HG03558 (cell line): ENCODE measurements around the gene PTPRE.
"Not testable (repeated sequence)": the region's sequence is repeated elsewhere in the genome, so short reads cannot be mapped to it uniquely, and the experiment has no call there.

Experiments
- ATAC-seq: cut with Tn5 transposase; IDR thresholded peaks from one replicate; pipeline ENCODE4 v1.9.1; 2021; ENCODE audit warnings: moderate number of reproducible peaks; ENCODE audit not compliant: unreplicated experiment; ENCODE audit errors: extremely low read depth

Gene PTPRE

DNA sequence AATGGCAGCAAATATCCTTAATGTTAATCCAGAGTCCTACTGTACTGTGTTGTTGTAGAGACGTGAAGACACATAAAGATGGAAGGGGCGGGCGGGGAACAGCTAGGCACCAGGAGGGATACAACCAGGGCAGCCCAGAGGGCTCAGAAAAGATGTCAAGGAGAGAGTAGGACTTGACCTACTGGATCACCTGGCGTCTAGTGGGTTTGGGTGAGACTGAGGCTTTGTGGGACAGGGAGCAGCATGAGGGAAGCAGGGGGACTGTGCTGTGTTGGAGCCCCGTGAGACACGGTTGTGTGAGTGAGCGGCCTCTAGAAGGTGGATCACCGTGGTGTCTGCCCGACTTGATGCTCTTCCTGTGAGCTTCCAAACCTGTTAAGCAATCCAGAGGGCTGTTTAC, 68.0 kb downstream of the PTPRE start:
- ATAC-seq, result no peak

DNA sequence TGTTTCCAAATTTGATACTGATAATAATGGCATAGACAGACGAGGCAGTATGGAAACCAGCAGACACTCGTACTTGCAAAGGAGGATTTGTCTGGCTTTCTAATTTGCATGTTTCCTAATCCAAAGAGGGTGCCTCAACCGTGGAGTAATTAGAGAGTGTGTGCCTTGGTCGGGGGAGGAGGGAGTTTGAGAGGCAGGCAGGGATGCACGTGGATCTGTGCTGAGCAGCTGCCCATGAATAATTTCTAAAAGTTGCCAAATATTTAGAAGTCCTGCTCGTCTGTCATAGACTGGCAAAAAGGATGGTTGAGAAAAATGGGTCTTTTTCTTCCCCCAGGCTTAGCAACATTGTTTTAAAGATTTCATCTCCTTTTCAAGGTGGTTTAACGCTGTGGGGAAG, 69.4 kb downstream of the PTPRE start:
- no peak for ATAC-seq

DNA sequence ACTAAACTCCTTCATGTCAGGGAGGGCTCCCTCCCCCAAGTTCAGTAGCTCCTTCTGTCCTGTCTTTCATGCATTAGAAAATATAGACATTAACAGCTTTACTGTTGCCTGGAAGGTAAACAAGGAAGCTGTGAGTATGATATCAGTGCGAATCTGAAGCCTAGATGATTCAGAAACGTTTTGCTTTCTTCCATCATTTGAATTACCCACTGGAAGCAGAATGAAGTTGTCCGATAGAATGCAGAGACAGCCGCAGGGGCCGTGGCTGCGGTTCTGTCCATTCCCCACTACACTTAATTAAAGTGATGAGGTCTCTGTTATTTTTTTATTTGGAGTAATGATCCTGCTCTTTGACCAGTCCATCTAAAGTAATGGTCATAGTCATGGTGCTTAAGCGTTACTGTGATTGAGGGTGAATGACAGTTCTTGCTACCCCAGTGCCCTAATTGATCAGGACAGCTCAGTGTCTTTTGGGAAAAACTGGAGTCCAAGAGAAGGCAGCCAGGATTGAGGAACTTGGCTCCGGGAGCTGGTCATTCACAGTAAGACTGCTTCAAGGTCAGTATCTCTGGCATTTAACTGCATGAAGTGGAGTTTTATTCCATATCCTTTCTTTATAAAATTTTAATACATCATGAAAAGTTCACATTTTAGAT, 69.9 kb downstream of the PTPRE start:
- ATAC-seq, result no peak

DNA sequence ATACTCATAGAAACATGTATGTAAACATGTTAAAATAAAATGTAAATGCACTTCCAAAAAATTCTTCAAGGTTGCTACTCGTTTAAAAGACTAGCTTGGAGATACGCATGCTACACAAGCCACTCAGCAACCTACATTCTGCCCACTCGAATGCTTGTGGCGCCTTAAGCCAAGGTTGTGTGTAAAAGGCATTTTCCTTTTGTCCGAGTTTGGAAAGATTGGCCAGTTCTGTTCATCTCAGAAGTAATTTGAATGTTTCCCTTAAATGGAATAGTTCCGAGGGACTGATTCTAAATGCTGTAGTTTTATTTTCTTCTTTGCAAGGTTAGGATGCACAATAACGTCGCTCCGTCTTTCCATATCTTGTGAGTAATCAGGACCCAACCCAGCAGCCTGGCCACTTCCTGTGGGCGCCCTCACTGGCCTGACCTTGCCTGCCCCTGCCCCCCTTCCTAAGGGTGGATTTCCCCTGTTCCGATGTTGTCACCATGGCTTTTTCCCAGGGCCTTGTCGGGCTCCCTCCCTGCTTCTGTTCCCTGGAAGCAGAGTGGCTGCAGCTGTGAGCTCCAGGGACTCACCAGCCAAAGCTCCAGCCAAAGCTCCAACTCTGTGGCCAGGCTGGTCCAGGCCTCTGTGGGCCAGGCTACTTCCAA, 70.6 kb downstream of the PTPRE start:
- ATAC-seq, result no peak

DNA sequence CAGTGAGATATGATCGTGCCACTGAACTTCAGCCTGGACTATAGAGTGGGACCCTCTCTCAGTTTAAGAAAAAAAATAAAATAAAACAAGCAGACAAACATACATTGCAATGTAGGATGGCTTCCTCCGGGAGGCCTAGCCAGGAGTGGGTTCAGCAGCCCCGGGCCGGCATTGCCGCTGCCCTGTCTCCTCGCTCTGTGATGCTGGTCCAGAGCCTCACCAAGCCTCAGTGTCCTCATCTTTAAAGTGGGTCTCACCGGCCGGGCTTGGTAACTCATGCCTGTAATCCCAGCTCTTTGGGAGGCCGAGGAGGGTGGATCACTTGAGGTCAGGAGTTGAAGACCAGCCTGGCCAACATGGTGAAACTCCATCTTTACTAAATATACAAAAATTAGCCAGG, 71.6 kb downstream of the PTPRE start:
- ATAC-seq, result no peak

DNA sequence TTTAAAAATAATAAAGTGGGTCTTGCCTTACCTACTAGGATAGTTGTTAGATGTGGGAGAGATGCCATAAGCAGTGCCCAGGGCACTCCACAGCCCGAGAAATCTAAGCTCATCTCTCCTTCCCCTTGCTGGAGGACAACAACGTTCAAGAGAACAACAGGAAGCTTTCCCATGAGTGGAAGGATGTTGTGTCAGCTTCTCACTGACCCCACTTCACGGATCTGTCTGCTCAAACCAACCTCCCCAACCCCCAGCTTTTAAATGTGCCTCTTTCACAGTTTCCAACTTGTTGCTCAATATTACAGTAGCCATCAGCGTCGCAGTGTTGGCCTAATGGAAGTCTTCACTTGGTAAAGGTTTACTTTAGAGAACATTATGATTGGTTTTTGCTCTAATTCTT, 72.1 kb downstream of the PTPRE start:
- no peak for ATAC-seq

DNA sequence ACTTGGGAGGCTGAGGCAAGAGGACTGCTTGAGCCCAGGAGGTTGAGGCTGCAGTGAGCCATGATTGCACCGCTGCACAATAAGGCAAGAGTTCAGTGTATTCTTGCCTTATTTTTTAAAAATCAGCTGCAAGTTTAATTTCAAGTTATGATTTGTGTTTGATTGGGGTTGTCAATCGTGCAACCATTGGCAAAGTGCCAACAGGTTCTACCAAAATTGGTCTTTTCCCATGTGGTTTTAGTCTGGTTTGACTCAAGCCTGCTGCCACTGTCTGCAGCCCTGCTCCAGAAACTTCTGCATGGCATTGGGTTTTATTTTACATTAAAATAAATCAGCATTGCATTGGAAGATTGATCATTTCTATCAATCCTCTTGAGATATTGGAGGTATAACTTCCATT, 72.7 kb downstream of the PTPRE start:
- ATAC-seq, result no peak

DNA sequence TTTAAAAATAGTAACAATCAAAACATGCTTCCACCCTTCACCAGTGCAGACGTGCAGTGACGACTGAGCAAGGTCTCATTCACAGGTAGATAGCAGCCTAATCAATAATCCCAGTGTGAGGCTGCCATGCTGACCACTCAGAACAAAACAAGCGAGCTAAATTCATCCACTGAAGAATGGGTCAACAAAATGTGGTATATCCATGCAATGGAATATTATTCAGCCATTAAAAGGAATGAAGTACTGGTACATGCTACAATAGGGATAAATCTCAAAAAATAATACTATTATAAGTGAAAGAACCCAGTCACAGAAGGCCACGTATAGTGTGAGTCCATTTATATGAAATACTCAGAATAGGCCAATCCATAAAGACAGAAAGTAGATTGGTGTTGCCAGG, 74.0 kb downstream of the PTPRE start:
- ATAC-seq, result no peak

DNA sequence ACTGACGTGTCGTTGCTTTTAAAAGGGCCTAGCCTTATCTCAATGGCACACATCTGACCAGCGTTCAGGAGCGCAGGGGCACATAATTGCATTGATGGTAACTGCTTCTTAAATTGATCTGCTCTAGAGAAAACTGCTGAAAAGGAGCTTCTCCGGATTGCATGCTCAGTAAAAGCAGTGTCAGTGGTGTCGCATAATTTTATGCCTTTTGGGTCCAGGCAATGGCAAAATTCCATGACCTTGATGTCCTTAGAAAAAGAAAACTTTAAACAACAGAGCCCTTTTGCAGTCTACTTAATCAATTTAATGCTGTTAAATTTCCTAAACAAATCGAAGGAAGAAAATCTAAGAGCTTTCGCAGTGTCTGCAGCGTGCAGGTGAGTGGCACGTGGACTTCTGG, 75.7 kb downstream of the PTPRE start:
- ATAC-seq, result no peak

DNA sequence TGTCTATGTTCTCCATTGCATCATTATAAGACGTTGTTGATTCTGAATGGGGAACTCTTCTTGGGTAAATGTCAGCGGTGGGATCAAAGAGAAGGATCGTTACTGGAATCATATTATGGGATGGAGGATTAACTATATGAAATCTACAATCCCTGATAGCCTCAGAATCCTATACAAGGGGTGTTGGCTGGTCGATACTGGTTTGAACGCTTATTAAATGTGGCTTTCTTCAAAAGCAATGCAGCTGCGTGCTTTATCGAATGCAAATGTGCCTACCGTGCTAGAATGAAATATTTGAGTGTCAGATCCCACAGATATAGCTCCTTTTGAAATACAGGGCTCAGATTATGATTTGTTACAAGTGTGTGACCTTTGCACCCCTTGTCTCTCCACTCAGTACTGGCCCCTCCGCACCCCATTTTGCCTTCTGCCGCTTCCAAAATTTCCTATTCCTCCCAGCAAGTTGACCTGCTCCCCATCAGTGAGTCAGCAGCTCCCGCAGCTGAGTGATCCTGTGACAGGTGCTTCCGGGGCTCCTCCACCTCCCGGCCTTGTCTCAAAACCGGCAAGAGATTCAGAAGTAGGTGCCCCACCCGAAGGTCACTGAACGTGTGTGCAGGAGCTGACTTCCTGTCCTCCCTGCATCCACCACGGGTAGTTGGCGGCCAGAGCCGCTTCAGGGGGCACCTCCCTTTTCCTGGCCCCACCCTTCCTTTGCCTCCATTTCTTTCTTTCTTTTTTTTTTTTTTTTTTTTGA, 76.6 kb downstream of the PTPRE start:
- no peak for ATAC-seq

DNA sequence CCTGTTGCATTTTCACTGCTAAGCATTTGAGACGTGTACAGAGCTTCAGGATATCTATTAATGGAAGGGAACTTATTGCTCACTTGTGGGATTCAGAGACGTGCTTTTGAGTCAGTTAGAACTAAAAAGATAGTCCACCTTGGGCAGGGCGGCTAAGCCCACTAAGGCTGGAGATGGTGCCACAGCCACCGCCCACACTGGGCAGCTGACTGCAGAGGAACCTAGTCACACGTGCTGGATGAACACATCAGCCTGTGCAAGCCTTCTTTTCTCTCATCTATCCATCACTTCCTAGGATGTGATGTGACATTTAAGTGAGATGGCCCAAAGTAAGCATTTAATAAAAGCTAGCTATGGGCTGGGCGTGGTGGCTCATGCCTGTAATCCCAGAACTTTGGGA, 78.0 kb downstream of the PTPRE start:
- no peak for ATAC-seq

DNA sequence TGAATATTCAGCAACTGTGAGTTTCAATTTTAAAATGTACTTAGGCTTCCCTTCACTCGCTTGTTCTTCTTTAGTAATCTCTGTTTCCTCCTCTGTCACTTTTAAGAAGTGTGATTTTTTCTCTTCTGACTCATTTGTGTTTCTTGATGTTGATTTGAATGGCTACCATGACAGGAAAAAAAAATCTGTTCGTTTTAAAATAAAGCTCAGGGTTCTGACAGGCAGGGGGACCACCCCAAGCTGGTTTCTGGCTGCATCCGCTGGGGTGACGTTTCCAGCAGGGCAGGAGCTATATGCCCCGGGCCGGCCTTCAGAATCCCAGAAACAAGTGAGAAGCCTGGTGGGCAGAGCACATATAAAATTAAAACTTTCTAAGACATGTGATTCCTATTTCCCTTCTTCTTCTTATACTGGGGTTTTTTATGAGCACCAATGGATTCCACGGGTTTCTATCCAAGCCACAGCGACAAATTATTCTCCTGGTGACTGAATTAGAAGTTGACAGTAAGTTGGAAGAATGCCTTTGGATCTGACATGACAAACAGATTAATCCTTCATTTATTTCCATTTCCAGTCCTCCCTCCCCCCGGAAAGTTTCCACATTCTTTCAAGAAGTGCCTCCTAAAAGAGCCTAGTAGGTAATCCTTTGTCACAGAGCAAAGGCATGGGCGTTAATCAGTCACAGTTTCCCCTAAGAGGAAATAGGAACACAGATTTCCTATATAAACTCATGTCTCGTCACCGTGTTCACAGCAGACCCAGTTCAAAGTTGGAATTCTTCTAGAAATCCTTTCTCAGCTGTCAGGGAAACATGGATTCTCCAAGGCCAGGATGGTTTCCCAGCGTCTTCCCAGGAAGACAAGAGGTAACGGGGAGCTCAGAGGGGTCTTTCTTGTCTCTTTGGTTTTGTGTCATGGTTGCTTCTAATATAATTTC, 79.9 kb downstream of the PTPRE start:
- no peak for ATAC-seq

DNA sequence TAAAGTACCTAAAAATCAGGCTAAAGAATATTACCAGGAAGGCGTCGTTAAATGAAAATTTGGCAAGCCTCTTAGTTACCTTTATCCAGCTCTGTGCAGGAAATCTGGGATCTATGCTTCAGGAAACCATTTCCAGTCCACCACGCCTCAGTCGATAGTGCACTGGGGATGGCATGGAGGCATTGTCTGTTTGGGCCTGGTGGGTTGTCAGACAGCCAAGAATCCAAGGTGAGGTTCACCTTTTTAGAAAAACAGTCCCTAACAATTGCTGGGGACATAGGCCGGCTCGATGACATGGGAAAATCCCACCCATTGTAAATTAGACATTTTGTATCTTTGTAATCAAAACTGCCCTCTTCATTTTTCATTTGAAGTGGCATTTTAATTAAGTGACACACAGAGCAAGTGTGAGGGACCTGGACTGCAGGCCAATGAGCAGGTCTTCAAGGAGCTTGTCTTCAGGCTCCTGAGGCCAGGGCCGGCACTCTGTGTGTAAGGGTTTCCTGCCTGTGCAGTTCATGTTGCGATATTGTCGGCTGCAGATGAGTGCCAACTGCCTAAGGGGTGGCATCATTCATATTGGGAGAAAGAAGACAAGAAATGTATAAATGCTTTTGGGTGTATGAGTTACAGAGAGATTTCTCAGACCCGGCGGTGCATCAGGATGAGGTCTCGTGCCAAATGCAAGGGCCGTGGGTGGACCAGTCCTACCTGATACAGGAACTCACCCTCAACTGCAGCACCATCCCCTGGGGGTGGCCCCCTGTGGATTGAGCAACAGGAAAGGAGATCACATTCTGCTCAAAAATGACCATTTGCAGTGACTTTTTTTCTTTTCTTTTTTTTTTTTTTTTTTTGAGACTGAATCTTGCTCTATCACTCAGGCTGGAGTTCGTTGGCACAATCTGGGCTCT, 80.8 kb downstream of the PTPRE start:
- no peak for ATAC-seq

DNA sequence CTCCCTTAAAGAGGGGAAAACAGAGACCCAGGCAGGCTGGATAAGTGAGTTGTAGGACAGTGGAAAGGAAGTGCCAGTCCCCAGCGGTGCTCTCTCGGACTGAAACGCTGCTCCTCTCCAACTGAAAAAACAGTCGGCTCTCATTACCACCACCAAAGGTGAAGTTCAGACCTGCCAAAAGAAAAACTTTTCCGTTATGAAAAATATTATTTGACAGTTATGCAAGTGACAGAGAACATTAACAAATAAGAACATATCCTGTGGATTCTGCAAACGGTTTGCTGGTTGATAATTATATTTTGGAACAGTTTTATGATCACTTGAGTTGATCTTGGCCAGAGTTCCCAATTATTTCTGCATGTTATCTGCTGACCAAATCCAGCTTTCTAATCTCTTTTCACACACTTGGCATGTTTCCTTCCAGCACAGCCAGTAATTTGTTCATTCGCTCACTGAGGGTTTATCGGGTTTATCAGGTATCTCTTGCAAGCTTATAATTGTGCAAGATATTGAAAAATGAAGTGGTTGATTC, 82.6 kb downstream of the PTPRE start:
- no peak for ATAC-seq

DNA sequence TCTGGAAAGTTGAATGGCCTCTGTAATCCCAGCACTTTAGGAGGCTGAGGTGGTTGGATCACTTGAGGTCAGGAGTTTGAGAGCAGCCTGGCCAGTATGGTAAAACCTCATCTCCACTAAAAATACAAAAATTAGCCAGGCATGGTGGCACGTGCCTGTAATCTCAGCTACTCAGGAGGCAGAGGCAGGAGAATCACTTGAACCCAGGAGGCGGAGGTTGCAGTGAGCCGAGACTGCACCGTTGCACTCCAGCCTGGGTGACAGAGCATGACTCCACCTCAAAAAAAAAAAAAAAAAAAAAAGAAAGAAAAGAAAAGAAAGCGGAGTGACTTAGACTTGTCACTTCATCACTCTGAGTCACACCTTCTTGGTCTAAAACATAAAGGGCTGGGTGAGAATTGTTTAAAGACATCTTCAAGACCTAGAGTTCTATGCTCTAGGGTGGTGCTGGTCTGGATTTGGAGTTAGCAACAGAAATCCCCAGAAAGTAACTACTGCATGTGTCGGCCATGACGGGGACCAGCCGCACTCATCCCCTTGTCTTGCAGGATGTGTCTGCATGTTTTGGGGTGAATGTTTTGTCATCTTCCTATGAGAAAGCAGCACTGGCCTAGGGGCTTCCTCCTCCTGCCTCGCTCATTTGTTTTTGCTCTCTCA, 83.4 kb downstream of the PTPRE start:
- ATAC-seq, result not testable (repeated sequence)

DNA sequence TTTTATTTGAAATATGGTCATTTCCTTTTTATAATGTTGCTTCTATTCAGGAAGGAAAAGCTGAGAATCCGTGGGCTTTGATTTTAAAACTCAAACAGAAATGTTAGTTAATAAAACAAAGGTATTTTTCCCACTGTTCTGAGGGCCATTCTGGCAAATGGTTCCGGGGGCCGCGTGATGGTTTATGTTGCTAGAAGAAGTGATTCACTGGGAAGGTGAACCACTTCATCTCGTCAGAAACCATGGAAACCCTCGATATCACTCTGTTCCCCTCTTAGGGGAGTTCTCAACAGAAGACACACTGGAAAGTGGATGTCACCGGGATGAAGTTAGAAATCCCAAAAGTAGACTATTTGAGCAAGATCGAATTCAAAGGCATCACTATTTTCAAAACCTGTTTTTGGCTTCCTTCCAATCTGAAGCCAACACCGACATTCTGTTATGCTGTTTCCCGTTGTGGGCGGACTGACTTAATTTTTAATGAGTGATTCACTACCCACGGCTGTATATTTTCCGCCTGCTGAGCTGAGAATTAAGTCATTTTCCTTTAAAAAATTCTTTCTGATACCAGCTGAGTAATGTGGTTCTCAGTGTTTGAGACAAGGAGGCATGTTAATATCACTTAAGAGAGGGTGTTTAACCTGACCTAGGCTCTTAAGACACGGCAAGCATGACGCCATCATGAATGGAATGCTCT, 84.1 kb downstream of the PTPRE start:
- no peak for ATAC-seq

DNA sequence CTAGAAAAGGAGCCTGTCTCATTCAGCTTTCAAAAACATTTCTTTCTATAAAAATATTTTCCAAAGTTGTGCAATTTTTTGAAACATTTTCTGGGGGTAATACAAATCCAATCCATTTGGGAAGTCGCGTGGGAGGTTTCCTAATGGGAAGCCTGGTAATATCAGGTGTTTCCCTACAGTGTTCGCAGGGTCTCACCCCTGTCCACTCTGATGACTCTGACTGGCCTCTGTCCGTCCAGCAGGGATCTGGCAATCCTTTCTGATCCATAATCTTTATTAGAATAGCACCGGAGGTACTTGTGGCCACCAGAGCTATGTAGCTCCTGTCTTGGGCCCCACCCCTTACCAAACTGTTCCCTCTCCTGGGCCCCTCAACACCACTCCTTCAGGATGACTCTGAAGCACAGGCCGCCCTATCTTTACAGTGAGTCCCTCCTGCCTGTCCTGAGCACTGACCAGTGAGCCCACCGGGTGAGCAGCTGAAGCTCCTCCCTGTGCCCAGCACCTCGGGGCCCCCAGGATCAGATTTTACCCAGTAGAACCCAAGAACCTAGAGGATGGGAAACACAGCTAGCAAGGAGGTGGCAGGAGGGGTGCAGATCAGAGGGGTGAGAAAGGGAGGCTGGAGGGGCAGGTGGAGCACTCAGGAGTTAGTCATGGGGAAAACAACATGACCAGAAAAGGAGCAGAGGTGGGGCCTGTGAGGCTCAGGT, 84.8 kb downstream of the PTPRE start:
- no peak for ATAC-seq

DNA sequence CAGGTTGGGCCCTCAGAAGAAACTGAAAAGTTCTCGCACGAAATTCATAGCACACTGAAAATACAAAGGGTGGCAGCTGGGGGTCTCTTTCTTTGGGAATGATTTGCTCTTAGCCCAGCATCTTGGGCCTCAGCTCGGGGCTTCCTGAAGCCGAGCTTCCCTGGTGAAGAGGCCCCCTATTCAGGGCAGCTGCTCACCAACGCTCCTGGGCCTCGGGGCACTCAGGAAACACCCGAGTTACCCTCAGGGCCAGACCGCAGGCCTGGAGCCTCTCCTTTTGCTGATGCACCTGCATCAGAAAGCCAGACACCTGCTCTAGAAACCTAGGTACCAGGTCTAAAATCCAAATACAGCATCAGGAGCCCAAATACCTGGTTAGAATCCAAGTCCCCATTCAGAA, 85.5 kb downstream of the PTPRE start:
- ATAC-seq, result no peak
